Glutamatergic neuron (in vitro differentiated cells): Measurements from ENCODE around the gene RIPOR2. TPM values are rescaled to one million over a fixed set of nuclear protein-coding genes. Genes with fewer than 3 reads are reported as not detected.

Experiments used
- DNase-seq: peaks from one replicate; pipeline ENCODE4 v3.0.0; 2022
- H3K27ac Mint-ChIP-seq: one replicate; pipeline ENCODE4 v1.8.0; 2020; ENCODE audit warnings: mild to moderate bottlenecking, mixed read lengths, inconsistent platforms; ENCODE audit not compliant: unreplicated experiment
- H3K27me3 Mint-ChIP-seq: one replicate; pipeline ENCODE4 v1.8.0; 2020; ENCODE audit warnings: mild to moderate bottlenecking, moderate library complexity, mixed read lengths, inconsistent platforms; ENCODE audit not compliant: unreplicated experiment
- H3K36me3 Mint-ChIP-seq: one replicate; pipeline ENCODE4 v1.8.0; 2020; ENCODE audit warnings: mild to moderate bottlenecking, mixed read lengths, inconsistent platforms; ENCODE audit not compliant: unreplicated experiment
- H3K4me1 Mint-ChIP-seq: one replicate; pipeline ENCODE4 v1.8.0; 2020; ENCODE audit warnings: mild to moderate bottlenecking, low read depth, mixed read lengths, inconsistent platforms; ENCODE audit not compliant: unreplicated experiment
- H3K4me3 Mint-ChIP-seq: one replicate; pipeline ENCODE4 v1.8.0; 2020; ENCODE audit warnings: mild to moderate bottlenecking, mixed read lengths, inconsistent platforms; ENCODE audit not compliant: unreplicated experiment
- H3K9me3 Mint-ChIP-seq: one replicate; pipeline ENCODE4 v1.8.0; 2020; ENCODE audit warnings: mild to moderate bottlenecking, moderate library complexity, mixed read lengths, inconsistent platforms; ENCODE audit not compliant: unreplicated experiment
- CTCF ChIP-seq: fragments of 200-600 bp; sonication (generic); IDR thresholded peaks from one replicate; pipeline ENCODE4 v1.5.0; 2021; ENCODE audit not compliant: partially characterized antibody, unreplicated experiment
- total RNA-seq: library from RNA; stranded (reverse); fragmentation: NEBNext Ultra II Directional; extraction: Animal tissue kit (Norgen Biotek cat#: 25700); gene quantifications from one replicate; pipeline ENCODE4 v1.2.1, GENCODE V29; 2021; ENCODE audit not compliant: unreplicated experiment

The RIPOR2 gene
- total RNA-seq, 1 donor from 2014 or later: 82.2 TPM

DNA sequence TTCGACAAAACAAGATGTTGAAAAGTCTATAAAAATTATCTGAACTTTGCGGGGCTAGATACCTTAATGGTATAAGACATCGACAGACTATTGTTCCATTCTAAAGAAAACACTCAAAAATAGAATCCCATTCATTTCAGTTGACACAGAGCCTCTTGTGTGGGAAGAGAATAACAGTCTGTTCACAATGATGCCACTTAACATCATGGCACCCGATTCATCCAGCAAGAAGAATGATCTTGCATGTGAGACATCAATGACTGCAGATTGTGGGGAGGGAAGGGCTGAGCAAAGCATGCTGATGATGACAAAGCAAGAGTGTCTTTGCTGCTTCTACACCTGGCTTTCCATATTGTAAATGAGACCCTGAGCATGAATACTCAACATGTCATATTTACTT lies 87.3 kb downstream of the RIPOR2 start:
- H3K27ac Mint-ChIP-seq: no peak overlapping the region
- no peak overlapping the region for H3K4me3 Mint-ChIP-seq
- peaks cover 2% of the 10 kb centered on the region for H3K9me3 Mint-ChIP-seq
- H3K36me3 Mint-ChIP-seq: peaks cover 15% of the 10 kb centered on the region
- no peak for DNase-seq
- H3K27me3 Mint-ChIP-seq: peaks cover 2% of the 10 kb centered on the region
- TF ChIP-seq CTCF: no peak
- no peaks in the 10 kb centered on the region for H3K4me1 Mint-ChIP-seq

DNA sequence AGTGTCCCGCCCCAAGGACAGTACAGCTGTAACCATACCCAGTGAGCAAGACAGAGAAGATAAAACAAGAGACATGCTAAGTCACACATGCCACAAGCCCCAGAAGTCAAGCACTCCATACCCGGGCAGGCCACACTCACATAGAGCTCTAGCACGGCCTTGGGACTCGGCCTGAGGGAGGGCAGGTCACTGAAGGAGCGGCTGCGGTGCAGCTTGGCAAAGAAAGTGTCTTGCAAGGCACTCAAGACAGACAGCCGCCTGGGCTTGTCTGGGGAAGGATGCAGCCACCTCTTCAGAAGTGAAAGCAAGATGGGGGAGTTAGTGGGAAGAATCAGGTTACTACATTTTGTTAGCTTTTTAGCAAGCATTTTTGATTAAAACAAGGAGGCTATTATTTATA lies 88.4 kb downstream of the RIPOR2 start:
- Mint-ChIP-seq H3K4me3 (no peak overlapping the region), H3K36me3 (peaks cover 15% of the 10 kb centered on the region), H3K27ac (no peak overlapping the region), H3K4me1 (no peaks in the 10 kb centered on the region), H3K27me3 (peaks cover 6% of the 10 kb centered on the region), H3K9me3 (peaks cover 2% of the 10 kb centered on the region)
- TF ChIP-seq CTCF: no peak
- no peak for DNase-seq

- H3K27ac Mint-ChIP-seq: no peak overlapping the region
- no peak for DNase-seq
- H3K9me3 Mint-ChIP-seq: peaks cover 3% of the 10 kb centered on the region
- TF ChIP-seq CTCF: no peak
- H3K27me3 Mint-ChIP-seq: peaks cover 6% of the 10 kb centered on the region
- peaks cover 19% of the 10 kb centered on the region for H3K36me3 Mint-ChIP-seq
- H3K4me3 Mint-ChIP-seq: no peak overlapping the region
- no peaks in the 10 kb centered on the region for H3K4me1 Mint-ChIP-seq
Measured at GRCh38 chr6:24845578-24845977, 90.2 kb downstream of the RIPOR2 start.

GRCh38 chr6:24844903-24845302 lies 90.9 kb downstream of the RIPOR2 start:
- Mint-ChIP-seq H3K4me3 (no peak overlapping the region), H3K27me3 (peaks cover 6% of the 10 kb centered on the region), H3K36me3 (peaks cover 20% of the 10 kb centered on the region), H3K27ac (no peak overlapping the region), H3K9me3 (peaks cover 4% of the 10 kb centered on the region), H3K4me1 (no peaks in the 10 kb centered on the region)
- DNase-seq: no peak
- TF ChIP-seq CTCF: no peak

DNA sequence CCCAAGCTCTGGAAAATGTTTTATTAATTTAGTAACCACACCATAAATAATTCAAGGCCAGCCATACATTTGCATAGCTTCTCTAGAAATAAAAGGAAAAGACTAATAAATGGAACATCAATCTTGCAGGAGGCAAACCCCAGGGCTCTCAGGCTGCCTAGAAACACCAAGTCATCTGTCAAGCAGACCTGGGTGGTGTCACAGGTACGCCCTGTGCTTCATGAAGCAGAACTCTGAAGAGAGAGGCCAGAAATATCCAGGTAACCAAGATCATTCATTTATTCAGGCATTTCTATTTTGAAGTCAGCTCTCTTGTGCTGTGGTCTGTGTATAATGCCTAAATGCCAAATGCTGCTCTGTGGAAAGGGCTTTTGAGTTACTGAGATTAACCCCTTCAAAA lies 91.7 kb downstream of the RIPOR2 start:
- no peak overlapping the region for H3K4me3 Mint-ChIP-seq
- H3K9me3 Mint-ChIP-seq: peaks cover 4% of the 10 kb centered on the region
- no peak for TF ChIP-seq CTCF
- DNase-seq: no peak
- no peaks in the 10 kb centered on the region for H3K4me1 Mint-ChIP-seq
- peaks cover 17% of the 10 kb centered on the region for H3K36me3 Mint-ChIP-seq
- peaks cover 4% of the 10 kb centered on the region for H3K27me3 Mint-ChIP-seq
- no peak overlapping the region for H3K27ac Mint-ChIP-seq
